H1 (cell line): ENCODE data around the gene ACAP3. TPM values are rescaled to one million over a fixed set of nuclear protein-coding genes. Genes with fewer than 3 reads are reported as not detected.

Source experiments
- CTCF ChIA-PET: fragments of 300-600 bp; sonication (Branson Sonifier 250); formaldehyde crosslinking; loops from one replicate; lab custom pipeline; 2021; ENCODE audit not compliant: partially characterized antibody; lab: Charles Lee
- POLR2A ChIA-PET: fragments of 300-600 bp; sonication (Branson Sonifier 250); formaldehyde crosslinking; loops from one replicate; lab custom pipeline; 2021; ENCODE audit warnings: inconsistent platforms; ENCODE audit not compliant: partially characterized antibody; lab: Charles Lee
- DNase-seq, 2 experiments: peaks; one replicate each; pipeline versions ENCODE4 v3.0.0 to v3.0.0-alpha.2; 2010 to 2022; ENCODE audit warnings: low spot score in 2 of 2, low read depth in 1 of 2, mixed read lengths in 1 of 2
- FAIRE-seq: peaks from 2 replicates; lab custom pipeline; 2011; peaks lifted over from hg19 to GRCh38; lab: Jason Lieb, UNC
- H2AFZ ChIP-seq: 2 replicates; pipeline ENCODE4 v1.8.1; 2012; ENCODE audit warnings: low read length, inconsistent platforms
- H2AK5ac ChIP-seq: 2 replicates; pipeline ENCODE4 v1.6.1; 2013; ENCODE audit warnings: low read depth, low read length
- H2BK120ac ChIP-seq: replicated peaks from 2 replicates; pipeline ENCODE3; 2013; ENCODE audit warnings: low read depth, low read length, inconsistent platforms
- H2BK12ac ChIP-seq: 2 replicates; pipeline ENCODE4 v1.6.1; 2013; ENCODE audit warnings: low read depth, low read length
- H2BK15ac ChIP-seq: 2 replicates; pipeline ENCODE4 v1.6.1; 2013; ENCODE audit warnings: low read length
- H2BK20ac ChIP-seq: 2 replicates; pipeline ENCODE4 v1.6.1; 2013; ENCODE audit warnings: low read length
- H2BK5ac ChIP-seq: 2 replicates; pipeline ENCODE4 v1.6.1; 2013; ENCODE audit warnings: low read depth, low read length
- H3K14ac ChIP-seq: 2 replicates; pipeline ENCODE4 v1.6.1; 2013; ENCODE audit warnings: inconsistent platforms; ENCODE audit not compliant: insufficient read length
- H3K18ac ChIP-seq: 2 replicates; pipeline ENCODE4 v1.6.1; 2013; ENCODE audit warnings: low read length; ENCODE audit errors: extremely low read depth
- H3K23ac ChIP-seq: 2 replicates; pipeline ENCODE4 v1.6.1; 2013; ENCODE audit warnings: inconsistent platforms; ENCODE audit not compliant: insufficient read length
- H3K23me2 ChIP-seq: 2 replicates; pipeline ENCODE4 v1.6.1; 2013; ENCODE audit warnings: low read depth, low read length
- H3K27ac ChIP-seq: 2 replicates; pipeline ENCODE4 v1.6.1; 2011; ENCODE audit warnings: low read depth, low read length, inconsistent platforms
- H3K27me3 ChIP-seq, 4 experiments: replicated peaks in 1 of 4; 1 replicate in 1 of 4; 2 replicates in 3 of 4; pipeline versions ENCODE4 v1.6.1 to v1.8.1; 2011 to 2013; ENCODE audit warnings: low read length in 3 of 4, mild to moderate bottlenecking in 3 of 4, inconsistent platforms in 2 of 4, mixed read lengths in 2 of 4, moderate library complexity in 1 of 4; ENCODE audit not compliant: control insufficient read depth in 3 of 4, insufficient read depth in 3 of 4; ENCODE audit errors: extremely low read depth in 1 of 4
- H3K36me3 ChIP-seq, 4 experiments: 2 replicates each; pipeline versions ENCODE4 v1.6.1 to v1.8.1; 2011 to 2013; ENCODE audit warnings: mild to moderate bottlenecking in 4 of 4, low read length in 3 of 4, moderate library complexity in 2 of 4, control low read depth in 1 of 4, inconsistent platforms in 1 of 4; ENCODE audit not compliant: insufficient read depth in 4 of 4, control insufficient read depth in 2 of 4
- H3K4ac ChIP-seq: replicated peaks from 2 replicates; pipeline ENCODE3; 2013; ENCODE audit warnings: low read length, low read depth, mixed read lengths, inconsistent platforms; ENCODE audit not compliant: insufficient read length
- H3K4me1 ChIP-seq, 4 experiments: replicated peaks in 1 of 4; 1 replicate in 1 of 4; 2 replicates in 3 of 4; pipeline versions ENCODE4 v1.6.1 to v1.8.1; 2011 to 2013; ENCODE audit warnings: low read length in 3 of 4, inconsistent platforms in 2 of 4, mixed read lengths in 1 of 4; ENCODE audit not compliant: insufficient read depth in 4 of 4, control insufficient read depth in 3 of 4
- H3K4me2 ChIP-seq, 2 experiments: 2 replicates each; pipeline versions ENCODE4 v1.6.1 to v1.8.1; 2011 to 2013; ENCODE audit warnings: low read depth in 2 of 2, low read length in 2 of 2, control low read depth in 1 of 2, inconsistent platforms in 1 of 2, mild to moderate bottlenecking in 1 of 2; ENCODE audit not compliant: insufficient read depth in 1 of 2
- H3K4me3 ChIP-seq, 4 experiments: fragments of 200-600, 300-600 bp in 1 of 4; sonication (generic), shearing (Covaris generic), sonication (Bioruptor Twin) in 1 of 4; 2 replicates each; pipeline versions ENCODE4 v1.5.1 to v1.8.1; 2011 to 2016; ENCODE audit warnings: low read length in 4 of 4, low read depth in 3 of 4, control low read depth in 2 of 4, inconsistent platforms in 2 of 4, mild to moderate bottlenecking in 2 of 4, mixed read lengths in 1 of 4, moderate library complexity in 1 of 4; ENCODE audit not compliant: insufficient read depth in 2 of 4; ENCODE audit errors: extremely low read depth in 1 of 4
- H3K56ac ChIP-seq: replicated peaks from 2 replicates; pipeline ENCODE3; 2013; ENCODE audit warnings: low read depth, mild to moderate bottlenecking, mixed read lengths, low read length, inconsistent platforms; ENCODE audit not compliant: insufficient read length
- H3K79me1 ChIP-seq: 2 replicates; pipeline ENCODE4 v1.6.1; 2013; ENCODE audit warnings: low read depth, low read length, control low read depth
- H3K79me2 ChIP-seq, 2 experiments: 2 replicates each; pipeline versions ENCODE4 v1.6.1 to v1.8.1; 2012 to 2013; ENCODE audit warnings: low read length in 2 of 2, mild to moderate bottlenecking in 2 of 2, inconsistent platforms in 1 of 2; ENCODE audit not compliant: insufficient read depth in 2 of 2, control insufficient read depth in 1 of 2
- H3K9ac ChIP-seq, 4 experiments: replicated peaks in 1 of 4; 1 replicate in 1 of 4; 2 replicates in 3 of 4; pipeline versions ENCODE4 v1.6.1 to v1.8.1; 2011 to 2013; ENCODE audit warnings: low read depth in 3 of 4, low read length in 3 of 4, control low read depth in 2 of 4, mild to moderate bottlenecking in 2 of 4, moderate library complexity in 2 of 4, inconsistent platforms in 1 of 4; ENCODE audit errors: extremely low read depth in 1 of 4
- H3K9me3 ChIP-seq, 2 experiments: 2 replicates each; pipeline versions ENCODE4 v1.6.1 to v1.8.1; 2012 to 2013; ENCODE audit warnings: mild to moderate bottlenecking in 2 of 2, moderate library complexity in 2 of 2, control low read depth in 1 of 2, inconsistent platforms in 1 of 2, low read depth in 1 of 2, low read length in 1 of 2, mixed read lengths in 1 of 2; ENCODE audit not compliant: insufficient read depth in 2 of 2
- H4K20me1 ChIP-seq, 2 experiments: replicated peaks in 1 of 2; 2 replicates each; pipeline versions ENCODE3 to v1.8.1; 2011 to 2013; ENCODE audit warnings: inconsistent platforms in 2 of 2, low read length in 2 of 2, mild to moderate bottlenecking in 1 of 2; ENCODE audit not compliant: insufficient read depth in 2 of 2, control insufficient read depth in 1 of 2
- H4K5ac ChIP-seq: 2 replicates; pipeline ENCODE4 v1.6.1; 2013; ENCODE audit warnings: low read length, low read depth, mixed read lengths, inconsistent platforms; ENCODE audit not compliant: insufficient read length
- H4K8ac ChIP-seq: 2 replicates; pipeline ENCODE4 v1.8.0; 2013; ENCODE audit warnings: mild to moderate bottlenecking, moderate library complexity, low read length, inconsistent platforms; ENCODE audit not compliant: insufficient read depth; ENCODE audit errors: extremely low read depth
- H4K91ac ChIP-seq: replicated peaks from 2 replicates; pipeline ENCODE3; 2013; ENCODE audit warnings: low read length, mixed read lengths, inconsistent platforms; ENCODE audit not compliant: insufficient read length
- ATF2 ChIP-seq: IDR thresholded peaks from 2 replicates; pipeline ENCODE4 v1.6.1; 2012; ENCODE audit warnings: low read length, inconsistent platforms
- EP300 ChIP-seq, 2 experiments: IDR thresholded peaks; 1 replicate in 1 of 2; 2 replicates in 1 of 2; pipeline ENCODE4 v1.6.1; 2011 to 2012; ENCODE audit warnings: low read depth in 2 of 2, low read length in 2 of 2, mild to moderate bottlenecking in 2 of 2, borderline replicate concordance in 1 of 2, inconsistent platforms in 1 of 2, moderate library complexity in 1 of 2
- KDM5A ChIP-seq: fragments of 200-600 bp; IDR thresholded peaks from 2 replicates; pipeline ENCODE4 v1.7.1; 2012; ENCODE audit warnings: mild to moderate bottlenecking, low read length, inconsistent platforms, mixed read lengths
- NANOG ChIP-seq: IDR thresholded peaks from 2 replicates; pipeline ENCODE4 v1.6.1; 2011; ENCODE audit warnings: low read length, low read depth, mild to moderate bottlenecking, inconsistent platforms; ENCODE audit not compliant: insufficient read depth, poor library complexity, severe bottlenecking
- SIN3A ChIP-seq, 2 experiments: IDR thresholded peaks in 1 of 2; conservative IDR thresholded peaks in 1 of 2; 2 replicates each; pipeline ENCODE4 v1.6.1; 2011 to 2012; ENCODE audit warnings: low read length in 2 of 2, improper control_type of control experiment in 1 of 2, low read depth in 1 of 2, mild to moderate bottlenecking in 1 of 2
- SRF ChIP-seq: IDR thresholded peaks from 2 replicates; pipeline ENCODE4 v1.6.1; 2011; ENCODE audit warnings: mild to moderate bottlenecking, low read depth, low read length, moderate library complexity
- TCF12 ChIP-seq: IDR thresholded peaks from 2 replicates; pipeline ENCODE4 v1.6.1; 2011; ENCODE audit warnings: low read depth, mild to moderate bottlenecking, low read length
- ZNF274 ChIP-seq: IDR thresholded peaks from 2 replicates; pipeline ENCODE4 v1.7.0; 2012; ENCODE audit warnings: low read length, borderline replicate concordance; ENCODE audit errors: extremely low read depth
- WGBS, 2 experiments: shearing (Covaris generic) in 1 of 2; methylation state at CpG; one replicate each; pipeline versions ENCODE4 v1.1.6 to v1.1.7; 2013 to 2015; ENCODE audit warnings: low lambda C conversion rate in 2 of 2, mixed read lengths in 2 of 2, inconsistent platforms in 1 of 2, low coverage in 1 of 2, missing lambda C conversion rate in 1 of 2; ENCODE audit not compliant: insufficient replicate concordance in 2 of 2, insufficient coverage in 1 of 2, insufficient read length in 1 of 2; ENCODE audit errors: extremely low coverage in 1 of 2, missing lambda C conversion rate in 1 of 2; 5-methylcytosine and 5-hydroxymethylcytosine counted together
- polyA plus RNA-seq, 7 experiments: library from polyadenylated mRNA; depleted of rRNA in 3 of 7; stranded (reverse) in 5 of 7; unstranded in 2 of 7; fragments of >200 nt in 5 of 7; fragments of 200-250 nt in 2 of 7; gene quantifications; 1 replicate in 5 of 7; 2 replicates in 1 of 7; 4 replicates in 1 of 7; pipeline versions ENCODE4 v1.2.1 to v1.2.3, GENCODE V29; 2011 to 2013; ENCODE audit warnings: missing spikeins in 2 of 7, mixed read lengths in 2 of 7
- total RNA-seq: library from RNA; stranded (reverse); fragmentation: NEBNext Ultra II Directional; extraction: Animal tissue kit (Norgen Biotek cat#: 25700); gene quantifications from 2 replicates; pipeline ENCODE4 v1.2.1, GENCODE V29; 2021

The ACAP3 gene
- total and polyA plus RNA-seq, 2 of the 8 experiments (the other 6 are each of a cell fraction or from before 2014, with no cell fraction given) = 14.8 to 28.3 TPM

DNA sequence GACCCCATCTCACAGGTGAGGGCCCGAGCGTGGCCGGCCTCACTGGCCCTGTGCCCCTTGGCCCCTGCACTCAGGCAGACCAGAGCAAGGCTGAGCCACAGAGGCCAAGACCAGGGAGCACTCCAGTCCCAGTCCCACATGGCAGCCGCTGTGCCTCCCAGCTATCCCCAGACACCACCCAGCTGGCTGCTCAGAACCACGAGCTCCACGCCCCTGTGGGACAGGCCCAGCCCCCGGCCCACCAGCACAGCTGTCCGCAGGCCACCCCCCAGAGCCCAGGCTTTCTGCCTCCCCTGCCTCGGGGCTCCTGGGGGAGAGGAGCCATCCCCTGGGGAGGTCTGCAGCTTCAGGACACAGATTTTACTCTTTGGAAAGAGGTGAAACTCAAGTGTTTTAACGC lies 52.1 kb downstream of the ACAP3 start:
- Histone ChIP-seq H2AK5ac (no peak overlapping the region), H3K18ac (no peak overlapping the region)
- CTCF ChIA-PET = interaction anchor here (0.5 to 1.7 kb wide), 4 partner anchors 8 to 36 kb away, joined by 3 to 7 read pairs (median 4); no protein-coding TSS in a partner anchor
- no peak for TF ChIP-seq ATF2
- no peak for TF ChIP-seq ZNF274
- no peak for TF ChIP-seq EP300 (IDR thresholded peaks at IDR 0.05; ENCODE audit: borderline replicate concordance in 1 of 2, low read depth in 2 of 2, low read length in 2 of 2)
- no peak for TF ChIP-seq TCF12
- no peak for TF ChIP-seq NANOG
- TF ChIP-seq SIN3A (conservative IDR thresholded peaks at IDR 0.05 in 1 of 2, IDR thresholded peaks at IDR 0.05 in 1 of 2; ENCODE audit: low read depth in 1 of 2, low read length in 2 of 2) = no peak
- TF ChIP-seq SRF = no peak
- no peak for TF ChIP-seq KDM5A

More for the DNA sequence above, 52.1 kb downstream of the ACAP3 start:
- Histone ChIP-seq H2BK15ac (no peak overlapping the region), H4K91ac (no peak overlapping the region), H3K14ac (no peak overlapping the region), H3K4me1 (peaks cover 0 to 14% (median 8%) of the 10 kb centered on the region in 4 experiments; a peak in 6 of 7 replicates), H3K9me3 (no peaks in the 10 kb centered on the region), H3K36me3 (peaks cover 0 to 32% (median 17%) of the 10 kb centered on the region in 4 experiments; a peak in 7 of 8 replicates), H4K20me1 (peaks cover 7 to 24% of the 10 kb centered on the region in 2 experiments), H2BK120ac (no peak overlapping the region), H3K9ac (no peak overlapping the region), H2BK12ac (no peak overlapping the region), H2BK5ac (0 out of 2 replicates have a peak overlapping the region, but pooled peaks have one; percentile 24), H3K56ac (no peak overlapping the region), H4K8ac (no peak overlapping the region; the same call in 1 of the 2 replicates), H3K23ac (no peak overlapping the region), H3K23me2 (no peaks in the 10 kb centered on the region), H3K27me3 (no peaks in the 10 kb centered on the region), H3K79me2 (peaks cover 0 to 5% of the 10 kb centered on the region in 2 experiments; a peak in 1 of 4 replicates), H3K4me2 (no peak overlapping the region), H3K79me1 (peaks cover 8% of the 10 kb centered on the region), H3K4ac (no peak overlapping the region), H3K4me3 (no peak overlapping the region), H2AFZ (no peak overlapping the region), H2BK20ac (no peak overlapping the region), H4K5ac (no peak overlapping the region), H3K27ac (no peak overlapping the region)
- WGBS, 2 experiments = 97% methylated on average over 10 of the region's 10 CpGs; no CpG with 5 or more reads in 1 of the 2 experiments
- FAIRE-seq (no peak), DNase-seq (no peak)
- POLR2A ChIA-PET = no interaction called here
